Measurements from ENCODE around the gene GLRA3. TPM values are rescaled to one million over a fixed set of nuclear protein-coding genes. Genes with fewer than 3 reads are reported as not detected.

The GLRA3 gene
- total RNA-seq, result not detected in 2 replicates

GRCh38 chr4:174828845-174829701 is at the start of gene GLRA3:
TSS of gene GLRA3 (minus strand) at chr4:174829247. CDS start at chr4:174828811, 436 bp downstream.

Other genes with a start within 250 kb of the GLRA3 start
- gene ADAM29, start 89.1 kb upstream of the GLRA3 start, total RNA-seq, result not detected in 2 replicates